Activated CD4-positive, alpha-beta T cell treated with anti-CD3 and anti-CD28 coated beads, Interleukin-2, amount 50 U/mL, for 24 hours (primary cell): Measurements from ENCODE around the gene CCNE1.
"Not testable (repeated sequence)": the region's sequence is repeated elsewhere in the genome, so short reads cannot be mapped to it uniquely, and the experiment has no call there.

Experiments used
- DNase-seq, 2 donors: peaks; one replicate each; pipeline ENCODE4 v3.0.0-alpha.2; 2020; ENCODE audit warnings: low read depth in 1 of 2, low spot score in 1 of 2

The CCNE1 gene

GRCh38 chr19:29812881-29813275 is 1.1 kb downstream of the CCNE1 start:
- no peak for DNase-seq

GRCh38 chr19:29813642-29814041 is 1.9 kb downstream of the CCNE1 start:
- DNase-seq = no peak

- no peak for DNase-seq
Observed at GRCh38 chr19:29815231-29815630, 3.4 kb downstream of the CCNE1 start.

- no peak for DNase-seq
Observed at GRCh38 chr19:29817316-29817715, 5.5 kb downstream of the CCNE1 start.

- DNase-seq = no peak
Observed at GRCh38 chr19:29819300-29819699, 7.5 kb downstream of the CCNE1 start.

GRCh38 chr19:29819986-29820385 is 8.2 kb downstream of the CCNE1 start:
- DNase-seq = no peak

- no peak for DNase-seq
Observed at GRCh38 chr19:29823581-29824330, 12.0 kb downstream of the CCNE1 start.

GRCh38 chr19:29825263-29825662 is 13.5 kb downstream of the CCNE1 start:
- not testable (repeated sequence) for DNase-seq

GRCh38 chr19:29831041-29831548 is 19.3 kb downstream of the CCNE1 start:
- DNase-seq = no peak

- no peak for DNase-seq
Observed at GRCh38 chr19:29831686-29832085, 19.9 kb downstream of the CCNE1 start.

GRCh38 chr19:29832801-29833200 is 21.0 kb downstream of the CCNE1 start:
- DNase-seq = no peak

- no peak for DNase-seq
Observed at GRCh38 chr19:29833614-29834261, 21.9 kb downstream of the CCNE1 start.

GRCh38 chr19:29834991-29835846 is 23.4 kb downstream of the CCNE1 start:
- DNase-seq = no peak

- no peak for DNase-seq
Observed at GRCh38 chr19:29836409-29836825, 24.6 kb downstream of the CCNE1 start.

- DNase-seq = peak in 1 of 2 donors; percentile 52
Observed at GRCh38 chr19:29837448-29837981, 25.7 kb downstream of the CCNE1 start.

- no peak for DNase-seq
Observed at GRCh38 chr19:29837996-29838395, 26.2 kb downstream of the CCNE1 start.

- no peak for DNase-seq
Observed at GRCh38 chr19:29840066-29840950, 28.5 kb downstream of the CCNE1 start.

- no peak for DNase-seq
Observed at GRCh38 chr19:29841209-29841558, 29.4 kb downstream of the CCNE1 start.

GRCh38 chr19:29841559-29842367 is 30.0 kb downstream of the CCNE1 start:
- no peak for DNase-seq
